Activated naive CD8-positive, alpha-beta T cell treated with anti-CD3 and anti-CD28 coated beads, Interleukin-2, amount 10 ng/mL, durations not matched to agents 7 days and 5 days (primary cell): ENCODE measurements around the gene HES4. TPM values are rescaled to one million over a fixed set of nuclear protein-coding genes. Genes with fewer than 3 reads are reported as not detected.
A peak's percentile ranks its signal among the peaks of the same experiment; 100 is the strongest.

Experiments
- ATAC-seq: fragments of 150-1000 bp; cut with Tn5 transposase; one replicate; pipeline ENCODE4 v1.10.0; 2021; ENCODE audit warnings: low read depth, moderate library complexity
- POLR2A ChIA-PET: fragments of 350-600 bp; sonication (Branson Sonifier 250); formaldehyde crosslinking; loops from one replicate; lab custom pipeline; 2021; ENCODE audit warnings: antibody characterized with exemption; lab: Charles Lee
- DNase-seq: peaks from one replicate; pipeline ENCODE4 v3.0.0; 2021
- H3K27ac Mint-ChIP-seq: one replicate; pipeline ENCODE4 v1.8.0; 2022; ENCODE audit warnings: mild to moderate bottlenecking, mixed read lengths
- H3K27me3 Mint-ChIP-seq: one replicate; pipeline ENCODE4 v1.8.0; 2022; ENCODE audit warnings: mild to moderate bottlenecking, moderate library complexity, mixed read lengths
- H3K36me3 Mint-ChIP-seq: one replicate; pipeline ENCODE4 v1.8.0; 2021; ENCODE audit warnings: mild to moderate bottlenecking, mixed read lengths
- H3K4me1 Mint-ChIP-seq: one replicate; pipeline ENCODE4 v1.8.0; 2021; ENCODE audit warnings: mixed read lengths
- H3K4me3 Mint-ChIP-seq: one replicate; pipeline ENCODE4 v1.8.0; 2022; ENCODE audit warnings: mild to moderate bottlenecking, moderate library complexity, mixed read lengths
- H3K9me3 Mint-ChIP-seq: one replicate; pipeline ENCODE4 v1.8.0; 2021; ENCODE audit warnings: mixed read lengths
- total RNA-seq, 2 experiments: library from RNA; stranded (reverse); gene quantifications; one replicate each; pipeline ENCODE4 v1.2.3, GENCODE V29; 2021

The HES4 gene
- total RNA-seq, 2 experiments from 2014 or later = 0.60 to 1.1 TPM

DNA sequence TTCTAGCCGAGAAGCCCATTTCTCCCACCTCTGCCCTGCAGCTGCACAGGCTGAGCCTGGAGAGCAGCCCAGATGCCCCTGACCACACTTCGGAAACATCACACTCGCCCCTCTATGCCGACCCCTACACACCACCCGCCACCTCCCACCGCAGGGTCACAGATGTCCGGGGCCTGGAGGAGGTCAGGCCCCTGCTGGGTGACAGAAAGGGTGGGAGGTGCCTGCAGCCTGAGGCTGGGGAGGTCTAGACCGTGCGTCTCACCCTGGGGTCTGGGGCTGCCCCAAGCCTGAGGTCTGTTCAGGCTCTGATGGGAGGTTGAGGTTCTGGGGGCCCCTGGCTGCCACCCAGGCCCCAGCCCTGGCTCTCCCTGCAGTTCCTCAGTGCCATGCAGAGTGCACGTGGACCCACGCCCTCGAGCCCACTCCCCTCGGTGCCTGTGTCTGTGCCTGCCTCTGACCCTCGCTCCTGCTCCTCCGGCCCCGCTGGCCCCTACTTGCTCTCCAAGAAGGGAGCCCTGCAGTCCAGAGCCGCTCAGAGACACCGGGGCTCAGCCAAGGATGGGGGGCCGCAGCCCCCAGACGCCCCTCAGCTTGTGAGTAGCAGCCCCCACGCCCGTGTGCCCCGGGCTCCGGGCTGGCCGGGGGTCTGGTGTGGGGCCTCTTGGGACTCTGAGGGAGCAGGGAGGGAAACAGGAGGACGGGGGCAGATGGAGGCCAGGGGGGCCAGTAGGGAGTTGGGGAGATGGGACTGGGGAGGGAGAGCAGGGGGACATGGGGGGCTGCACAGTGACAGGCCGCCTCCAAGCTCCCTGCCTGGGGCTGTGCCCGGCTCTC lies 26.2 kb downstream of the HES4 start:
- ATAC-seq = no peak
- Mint-ChIP-seq H3K27ac (no peak overlapping the region), H3K36me3 (peaks cover 1% of the 10 kb centered on the region), H3K9me3 (peaks cover 3% of the 10 kb centered on the region), H3K27me3 (peaks cover 5% of the 10 kb centered on the region), H3K4me1 (no peaks in the 10 kb centered on the region), H3K4me3 (no peak overlapping the region)
- POLR2A ChIA-PET = no interaction called here
- DNase-seq = no peak

DNA sequence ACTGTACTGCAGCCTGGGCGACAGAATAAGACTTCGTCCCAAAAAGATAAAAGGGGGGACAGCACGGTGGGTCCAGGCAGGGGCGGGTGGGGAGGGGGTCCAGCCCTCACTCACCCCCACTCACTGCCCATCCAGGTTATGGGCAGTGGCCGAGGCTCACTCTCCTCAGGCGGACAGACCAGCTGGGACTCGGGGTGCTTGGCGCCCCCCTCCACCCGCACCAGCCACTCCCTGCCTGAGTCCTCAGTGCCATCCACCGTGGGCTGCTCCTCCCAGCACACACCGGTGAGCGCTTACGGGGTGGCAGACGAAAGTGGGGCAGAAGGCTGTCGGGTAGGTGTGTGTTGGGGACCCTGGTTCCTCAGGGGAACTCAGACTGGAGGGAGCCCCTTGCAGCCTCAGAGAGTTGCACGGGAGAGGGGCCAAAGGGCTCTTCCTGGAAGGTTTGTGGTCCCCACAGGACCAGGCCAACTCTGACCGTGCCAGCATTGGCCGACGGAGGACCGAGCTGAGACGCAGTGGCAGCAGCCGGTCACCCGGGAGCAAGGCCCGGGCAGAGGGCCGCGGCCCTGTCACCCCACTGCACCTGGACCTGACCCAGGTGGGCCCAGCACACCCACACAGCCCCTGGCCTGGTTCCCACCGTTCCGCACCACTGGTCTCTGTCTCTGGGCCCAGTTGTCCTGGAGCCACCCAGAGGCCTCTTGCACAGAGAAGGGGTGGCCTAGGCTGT lies 27.0 kb downstream of the HES4 start:
- Mint-ChIP-seq H3K27me3 (peaks cover 9% of the 10 kb centered on the region), H3K4me1 (peaks cover 2% of the 10 kb centered on the region), H3K27ac (no peak overlapping the region), H3K9me3 (peaks cover 3% of the 10 kb centered on the region), H3K4me3 (no peak overlapping the region), H3K36me3 (no peaks in the 10 kb centered on the region)
- DNase-seq = no peak
- POLR2A ChIA-PET = no interaction called here
- ATAC-seq = no peak

DNA sequence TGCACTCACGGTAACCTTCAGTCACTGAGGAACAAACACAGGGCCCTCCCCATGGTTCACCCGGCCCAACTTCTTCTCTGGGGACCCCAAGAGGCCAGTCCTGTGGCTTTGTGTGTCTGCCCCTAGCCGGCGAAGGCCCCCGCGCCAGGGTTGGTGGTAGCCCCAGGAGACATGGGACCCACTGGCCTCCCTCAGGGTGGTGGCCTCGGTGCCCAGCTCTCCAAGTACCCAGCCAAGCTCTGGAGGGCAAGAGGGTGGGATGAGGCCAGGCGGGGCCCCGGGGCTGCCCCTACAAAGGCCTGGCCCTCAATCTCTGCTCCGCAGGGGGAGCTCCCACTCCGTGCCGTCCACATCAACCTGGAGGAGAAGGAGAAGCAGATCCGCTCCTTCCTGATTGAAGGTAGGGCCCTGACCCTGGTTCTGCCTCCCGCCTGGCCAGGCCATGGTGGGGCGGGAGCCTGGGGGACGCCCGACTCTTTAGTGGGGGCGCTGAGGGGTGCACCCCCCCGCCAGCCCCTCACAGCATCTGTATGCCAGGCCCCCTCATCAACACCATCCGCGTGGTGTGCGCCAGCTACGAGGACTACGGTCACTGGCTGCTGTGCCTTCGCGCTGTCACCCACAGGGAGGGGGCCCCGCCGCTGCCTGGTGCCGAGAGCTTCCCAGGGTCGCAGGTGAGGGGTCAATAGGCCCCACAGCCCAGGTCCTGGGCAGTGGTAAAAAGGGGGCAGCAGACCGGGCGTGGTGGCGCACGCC lies 28.0 kb downstream of the HES4 start:
- Mint-ChIP-seq H3K4me1 (peaks cover 3% of the 10 kb centered on the region), H3K27me3 (peaks cover 9% of the 10 kb centered on the region), H3K4me3 (no peak overlapping the region), H3K9me3 (peaks cover 3% of the 10 kb centered on the region), H3K36me3 (no peaks in the 10 kb centered on the region), H3K27ac (no peak overlapping the region)
- no peak for ATAC-seq
- POLR2A ChIA-PET = no interaction called here
- no peak for DNase-seq

DNA sequence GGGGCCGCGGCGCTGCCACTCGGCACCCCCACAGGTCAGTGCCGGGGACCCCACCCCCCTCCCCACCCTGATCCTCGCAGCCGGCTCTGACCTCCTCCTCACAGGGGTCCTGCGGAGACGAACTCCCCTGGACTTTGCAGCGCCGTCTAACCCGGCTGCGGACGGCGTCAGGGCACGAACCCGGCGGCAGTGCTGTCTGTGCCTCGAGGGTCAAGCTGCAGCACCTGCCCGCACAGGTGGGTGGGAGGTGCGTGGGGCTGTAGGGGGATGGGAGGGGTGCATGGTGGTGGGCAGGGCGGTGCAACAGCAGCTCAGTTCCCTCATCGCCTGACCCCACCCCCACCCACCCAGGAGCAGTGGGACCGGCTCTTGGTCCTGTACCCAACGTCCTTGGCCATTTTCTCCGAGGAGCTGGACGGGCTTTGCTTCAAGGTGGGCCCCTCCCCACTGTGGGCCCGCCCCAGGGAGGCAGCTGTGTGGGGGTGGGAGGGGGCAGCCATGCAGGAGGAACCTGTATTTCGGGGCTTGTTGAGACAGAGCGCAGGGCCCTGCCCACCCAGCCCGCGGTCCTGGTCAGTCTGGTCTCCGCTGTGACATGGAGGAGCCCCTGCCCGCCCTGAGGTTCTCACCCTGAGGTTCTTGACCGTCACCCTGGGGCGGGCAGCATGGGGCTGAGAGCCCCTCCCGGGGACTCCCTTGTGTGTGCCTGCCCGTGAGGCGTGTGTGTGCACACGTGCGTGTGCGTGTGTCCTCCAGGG lies 28.7 kb downstream of the HES4 start:
- Mint-ChIP-seq H3K36me3 (no peaks in the 10 kb centered on the region), H3K4me1 (peaks cover 3% of the 10 kb centered on the region), H3K27me3 (peaks cover 9% of the 10 kb centered on the region), H3K4me3 (no peak overlapping the region), H3K27ac (no peak overlapping the region), H3K9me3 (peaks cover 3% of the 10 kb centered on the region)
- POLR2A ChIA-PET = no interaction called here
- DNase-seq = no peak
- ATAC-seq = no peak

DNA sequence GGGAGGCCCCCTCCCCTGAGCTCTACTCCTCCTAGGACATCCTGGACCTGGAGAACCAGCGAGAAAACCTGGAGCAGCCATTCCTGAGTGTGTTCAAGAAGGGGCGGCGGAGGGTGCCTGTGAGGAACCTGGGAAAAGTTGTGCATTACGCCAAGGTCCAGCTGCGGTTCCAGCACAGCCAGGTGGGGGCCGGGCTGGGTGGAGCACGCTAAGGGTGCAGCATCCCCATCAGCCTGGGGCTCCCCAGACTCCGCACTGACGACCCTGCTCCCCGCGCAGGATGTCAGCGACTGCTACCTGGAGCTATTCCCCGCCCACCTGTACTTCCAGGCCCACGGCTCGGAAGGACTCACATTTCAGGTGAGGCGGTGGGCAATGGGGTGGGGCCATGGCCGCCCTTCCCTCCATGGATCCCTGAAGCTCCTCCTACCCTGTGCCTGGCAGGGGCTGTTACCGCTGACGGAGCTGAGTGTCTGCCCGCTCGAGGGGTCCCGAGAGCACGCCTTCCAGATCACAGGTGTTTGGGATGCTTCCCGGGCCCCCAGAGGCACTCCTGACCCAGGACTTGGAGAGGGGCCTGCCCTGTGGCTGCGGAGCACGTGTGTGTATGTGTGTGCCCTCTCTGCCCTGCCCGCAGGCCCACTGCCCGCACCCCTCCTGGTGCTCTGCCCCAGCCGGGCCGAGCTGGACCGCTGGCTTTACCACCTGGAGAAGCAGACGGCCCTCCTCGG lies 29.5 kb downstream of the HES4 start:
- Mint-ChIP-seq H3K4me3 (no peak overlapping the region), H3K4me1 (peaks cover 3% of the 10 kb centered on the region), H3K27ac (no peak overlapping the region), H3K36me3 (no peaks in the 10 kb centered on the region), H3K27me3 (peaks cover 4% of the 10 kb centered on the region), H3K9me3 (peaks cover 3% of the 10 kb centered on the region)
- no peak for ATAC-seq
- DNase-seq = no peak
- POLR2A ChIA-PET = interaction anchor here (0.6 kb wide), 1 partner anchor 64 kb away, joined by 3 read pairs; no protein-coding TSS in a partner anchor

DNA sequence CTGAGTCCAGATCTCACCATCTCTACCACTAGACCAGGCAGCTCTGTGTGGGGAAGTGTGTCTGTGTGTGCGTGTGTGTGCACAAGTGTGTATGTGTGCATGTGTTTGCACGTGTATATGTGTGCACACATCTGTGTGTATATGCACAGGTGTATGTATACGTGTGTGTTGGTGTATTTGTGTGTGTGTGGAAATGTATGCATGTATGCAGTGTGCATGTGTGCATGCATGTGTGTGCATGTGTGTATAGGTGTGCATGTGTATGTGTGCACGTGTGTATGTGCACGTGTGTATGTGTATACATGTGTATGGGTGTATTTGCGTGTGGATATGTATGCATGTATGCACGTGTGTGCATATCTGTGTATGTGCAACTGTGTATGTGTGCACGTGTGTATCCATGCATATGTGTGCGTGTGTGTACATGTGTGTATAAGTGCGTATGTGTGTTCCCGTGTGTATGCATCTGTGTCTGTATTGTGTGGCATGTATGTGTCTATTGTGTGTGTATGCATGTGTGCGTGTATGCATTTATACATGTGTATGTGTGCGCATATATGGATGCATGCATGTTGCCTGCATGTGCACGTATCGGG lies 30.5 kb downstream of the HES4 start:
- ATAC-seq = no peak
- no peak for DNase-seq
- no peak overlapping the region for H3K4me3 Mint-ChIP-seq
- no peak overlapping the region for H3K27ac Mint-ChIP-seq
- POLR2A ChIA-PET = interaction anchor here (0.6 kb wide), 1 partner anchor 63 kb away, joined by 3 read pairs; no protein-coding TSS in a partner anchor
- H3K9me3 Mint-ChIP-seq = peaks cover 3% of the 10 kb centered on the region
- peaks cover 3% of the 10 kb centered on the region for H3K4me1 Mint-ChIP-seq
- peaks cover 4% of the 10 kb centered on the region for H3K27me3 Mint-ChIP-seq
- H3K36me3 Mint-ChIP-seq = no peaks in the 10 kb centered on the region

DNA sequence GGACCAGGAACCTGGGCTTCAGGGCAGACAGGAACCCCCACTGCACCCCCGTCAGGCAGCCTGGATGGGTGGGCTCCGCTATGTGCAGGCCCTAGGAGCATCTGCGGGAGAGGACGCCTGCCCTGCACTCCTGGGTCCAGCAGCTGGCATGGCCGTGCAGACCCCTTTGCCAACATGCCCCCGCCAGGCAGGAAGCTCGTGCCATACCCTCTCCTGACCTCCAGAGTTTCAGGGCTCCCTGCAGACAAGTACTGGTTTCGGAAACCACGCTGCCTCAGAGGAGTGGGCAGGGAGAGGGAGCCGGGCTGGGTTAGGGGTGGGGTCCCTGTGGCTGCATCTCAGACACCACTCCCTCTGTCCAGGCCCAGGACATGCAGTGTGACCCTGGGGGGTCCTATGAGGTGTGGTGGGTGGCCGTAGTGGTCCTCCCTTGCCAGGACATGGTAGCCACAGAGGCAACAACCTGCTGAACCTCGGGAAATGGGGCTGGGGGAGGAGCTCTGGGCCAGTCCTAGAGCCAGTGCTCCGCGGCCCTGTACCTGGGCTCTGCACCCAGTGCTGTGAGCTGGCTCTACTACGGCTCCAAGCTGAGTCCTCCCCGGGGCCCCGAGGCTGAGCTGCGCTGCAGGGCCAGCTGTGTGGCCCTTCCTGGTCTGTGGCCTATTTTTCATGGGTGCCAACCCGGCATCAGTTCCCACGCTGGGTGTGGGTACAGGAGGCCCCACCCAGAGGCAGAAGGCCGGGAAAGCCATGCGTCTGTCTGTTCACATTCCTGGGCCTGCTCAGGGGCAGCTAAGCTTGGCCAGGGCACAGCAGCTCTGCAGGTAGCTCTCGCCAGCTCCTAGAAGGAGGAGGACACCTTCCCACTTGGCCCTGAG lies 32.2 kb downstream of the HES4 start:
- no peaks in the 10 kb centered on the region for H3K36me3 Mint-ChIP-seq
- POLR2A ChIA-PET = interaction anchor here (1.0 to 1.8 kb wide), 5 partner anchors 26 to 71 kb away, joined by 3 to 11 read pairs (median 6); partner anchors contain the start of gene ISG15
- H3K27me3 Mint-ChIP-seq = peaks cover 4% of the 10 kb centered on the region
- ATAC-seq = no peak
- H3K27ac Mint-ChIP-seq = no peak overlapping the region
- H3K4me1 Mint-ChIP-seq = peaks cover 3% of the 10 kb centered on the region
- DNase-seq = no peak
- H3K4me3 Mint-ChIP-seq = no peak overlapping the region
- H3K9me3 Mint-ChIP-seq = peaks cover 3% of the 10 kb centered on the region

DNA sequence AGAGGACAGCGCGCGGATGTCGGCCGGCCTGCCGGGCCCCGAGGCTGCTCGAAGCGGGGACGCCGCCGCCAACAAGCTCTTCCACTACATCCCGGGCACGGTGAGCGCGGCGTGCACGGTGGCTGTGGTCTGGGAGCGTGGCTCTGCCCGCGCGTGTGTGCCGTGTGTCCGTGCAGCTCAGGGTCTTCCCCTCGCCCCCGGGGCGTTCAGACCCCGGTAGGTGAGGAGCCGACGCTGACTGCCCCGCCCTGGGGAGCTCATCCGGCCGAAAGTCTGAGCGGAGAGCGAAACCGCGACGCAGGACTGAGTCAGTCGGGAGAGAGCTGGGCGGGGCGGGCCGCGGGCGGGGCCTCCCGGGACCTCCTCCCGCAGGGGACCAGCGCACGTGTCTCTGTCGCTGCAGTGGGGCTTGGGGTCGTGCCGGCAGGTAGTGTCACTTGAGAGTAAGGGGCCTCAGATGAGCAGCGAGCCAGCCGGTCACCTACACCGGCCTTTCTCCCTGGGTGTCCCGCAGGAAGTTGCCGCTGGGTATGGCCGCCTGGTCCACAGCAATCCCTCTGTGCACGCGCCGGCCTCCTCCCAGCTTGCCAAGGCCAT lies 33.1 kb downstream of the HES4 start:
- Mint-ChIP-seq H3K4me1 (peaks cover 5% of the 10 kb centered on the region), H3K27me3 (peaks cover 4% of the 10 kb centered on the region), H3K36me3 (no peaks in the 10 kb centered on the region), H3K27ac (peak overlapping the region; percentile 87), H3K9me3 (peaks cover 3% of the 10 kb centered on the region), H3K4me3 (peak overlapping the region; percentile 82)
- POLR2A ChIA-PET = interaction anchor here (1.0 to 1.8 kb wide), 8 partner anchors 25 to 74 kb away, joined by 3 to 11 read pairs (median 4); partner anchors contain the start of gene ISG15
- DNase-seq (peak; percentile 82), ATAC-seq (peak; percentile 85)

DNA sequence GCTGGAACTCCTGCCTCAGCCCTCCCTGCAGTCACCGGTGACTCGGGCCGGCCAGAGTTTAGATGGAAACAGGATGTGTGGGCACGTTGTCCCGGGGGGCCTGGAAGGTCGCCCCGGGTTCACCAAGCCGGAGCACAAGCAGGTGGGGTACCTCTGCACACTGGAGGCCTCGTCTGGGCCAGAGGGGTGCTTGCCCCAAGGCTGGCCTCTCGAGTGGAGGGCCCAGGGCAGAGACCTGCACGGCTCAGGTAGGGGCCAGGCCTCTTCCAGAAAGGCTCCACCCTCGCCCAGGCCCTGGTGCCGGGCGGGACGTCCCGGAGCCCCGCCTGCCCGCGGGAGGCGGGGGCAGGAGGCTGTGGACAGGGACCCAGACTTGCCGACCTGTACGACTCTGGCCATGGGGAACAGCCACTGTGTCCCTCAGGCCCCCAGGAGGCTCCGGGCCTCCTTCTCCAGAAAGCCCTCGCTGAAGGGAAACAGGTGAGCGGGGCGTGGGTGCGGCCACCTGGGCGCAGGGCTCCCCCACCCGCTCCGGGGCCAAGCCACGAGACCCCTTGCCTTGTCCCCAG lies 33.7 kb downstream of the HES4 start, which contains the start of gene PLEKHN1:
Gene PLEKHN1 (plus strand): TSS at position 348 of the 569 bp plus-strand sequence. CDS start 50 bp downstream, at position 398.
- no peaks in the 10 kb centered on the region for H3K36me3 Mint-ChIP-seq

DNA sequence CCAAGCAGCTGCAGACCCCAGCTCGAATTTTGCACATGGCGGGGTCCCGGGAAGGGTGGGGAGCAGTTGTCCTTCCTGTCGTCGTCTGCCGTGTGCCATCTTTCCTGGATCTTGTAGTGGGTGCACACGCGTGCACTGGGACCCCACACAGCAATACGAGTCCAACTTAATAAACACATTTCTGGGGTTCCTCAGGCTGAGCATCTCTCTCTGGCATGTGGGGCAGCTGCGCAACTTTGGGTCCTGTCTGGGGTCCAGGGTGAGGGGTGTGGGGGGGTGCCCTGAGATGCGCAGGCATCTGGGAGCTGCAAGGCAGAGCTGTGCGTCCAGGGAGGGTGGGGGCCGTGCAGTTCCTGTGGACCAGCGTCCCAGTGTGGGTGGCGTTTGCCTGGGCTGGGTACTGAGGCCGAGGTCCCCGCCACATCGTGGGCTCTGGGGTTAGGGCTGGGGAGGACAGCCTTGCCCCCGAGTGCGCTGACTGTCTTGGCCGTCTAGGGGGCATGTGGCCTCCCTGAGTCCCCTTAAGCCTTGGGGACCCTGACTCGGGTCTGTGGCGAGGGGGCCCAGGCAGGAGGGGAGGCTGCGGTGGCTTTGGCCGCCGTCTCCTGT lies 34.3 kb downstream of the HES4 start:
- peaks cover 5% of the 10 kb centered on the region for H3K4me1 Mint-ChIP-seq
- POLR2A ChIA-PET = no interaction called here
- peaks cover 3% of the 10 kb centered on the region for H3K9me3 Mint-ChIP-seq
- no peaks in the 10 kb centered on the region for H3K36me3 Mint-ChIP-seq
- peak overlapping the region; percentile 55 for H3K4me3 Mint-ChIP-seq
- ATAC-seq (no peak), DNase-seq (no peak)
- H3K27ac Mint-ChIP-seq = peak overlapping the region; percentile 64
- H3K27me3 Mint-ChIP-seq = peaks cover 4% of the 10 kb centered on the region

More for the DNA sequence above, 33.7 kb downstream of the HES4 start, which contains the start of gene PLEKHN1:
- peak within 1 kb of the TSS; percentile 87 for H3K27ac Mint-ChIP-seq
- peaks cover 5% of the 10 kb centered on the region for H3K4me1 Mint-ChIP-seq
- DNase-seq (peak; percentile 68), ATAC-seq (peak; percentile 46)
- peaks cover 4% of the 10 kb centered on the region for H3K27me3 Mint-ChIP-seq
- H3K9me3 Mint-ChIP-seq = peaks cover 3% of the 10 kb centered on the region
- POLR2A ChIA-PET = interaction anchor here (1.0 to 1.8 kb wide), 8 partner anchors 25 to 74 kb away, joined by 3 to 11 read pairs (median 4); partner anchors contain the start of gene ISG15
- H3K4me3 Mint-ChIP-seq = peak within 1 kb of the TSS; percentile 82
